ENCODE data around the gene ERC1.
"Not testable (repeated sequence)": the region's sequence is repeated elsewhere in the genome, so short reads cannot be mapped to it uniquely, and the experiment has no call there.

The ERC1 gene

DNA sequence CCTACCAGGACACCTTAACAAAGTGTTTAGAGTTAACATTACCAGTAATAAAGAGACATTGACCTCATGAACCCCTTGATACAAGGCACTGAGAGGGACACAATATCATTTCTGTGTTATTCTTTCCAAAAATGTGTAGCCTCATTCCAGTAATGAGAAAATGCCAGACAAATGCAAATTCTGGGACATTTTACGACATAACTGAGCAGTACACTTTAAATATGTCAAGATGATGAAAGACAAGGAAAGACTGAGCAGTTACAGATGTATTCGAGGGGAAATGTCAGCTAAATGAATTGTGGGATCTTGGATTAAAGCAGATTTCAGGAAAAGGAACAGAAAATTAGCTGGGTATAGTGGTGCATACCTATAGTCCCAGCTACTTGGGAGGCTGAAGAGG is 255.6 kb downstream of the ERC1 start:
- no peak for DNase-seq

DNA sequence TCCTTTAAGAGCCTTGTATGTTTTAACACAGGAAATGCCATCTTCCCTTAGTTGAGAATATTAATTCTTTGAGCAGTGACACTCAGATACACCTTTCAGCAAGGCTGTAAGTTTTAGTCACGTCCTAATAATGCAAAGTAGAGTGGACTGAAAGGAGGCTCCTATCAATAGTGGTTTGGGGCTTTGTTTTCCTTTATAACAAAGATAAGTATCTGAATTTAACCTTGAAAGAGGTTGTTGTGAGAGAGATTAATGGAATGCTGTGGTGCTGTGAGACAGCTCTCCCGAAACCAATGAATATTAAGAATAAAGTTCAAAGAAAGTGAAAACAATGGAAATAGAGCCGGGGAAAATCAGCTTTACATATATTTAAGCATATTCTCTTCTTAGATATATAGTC is 259.6 kb downstream of the ERC1 start:
- no peak for DNase-seq

DNA sequence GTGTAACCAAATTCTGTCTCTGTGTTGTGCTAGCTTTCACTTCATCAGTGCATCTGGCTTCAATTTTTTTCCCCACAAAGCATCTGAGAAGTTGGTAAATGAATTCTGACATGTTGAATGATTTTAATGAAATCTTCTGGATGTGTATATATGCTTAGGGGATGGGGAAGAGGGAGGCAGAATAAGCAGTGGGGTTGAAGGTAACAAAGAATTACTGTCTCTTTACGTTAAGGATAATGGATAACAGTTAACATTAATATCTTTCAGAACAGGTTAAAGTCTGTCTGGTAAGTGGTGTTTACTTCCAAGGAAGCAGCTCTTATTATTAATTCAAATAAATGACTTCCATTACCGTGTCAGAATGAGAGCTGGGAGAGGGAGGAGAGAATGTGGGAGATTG is 261.7 kb downstream of the ERC1 start:
- DNase-seq = no peak

DNA sequence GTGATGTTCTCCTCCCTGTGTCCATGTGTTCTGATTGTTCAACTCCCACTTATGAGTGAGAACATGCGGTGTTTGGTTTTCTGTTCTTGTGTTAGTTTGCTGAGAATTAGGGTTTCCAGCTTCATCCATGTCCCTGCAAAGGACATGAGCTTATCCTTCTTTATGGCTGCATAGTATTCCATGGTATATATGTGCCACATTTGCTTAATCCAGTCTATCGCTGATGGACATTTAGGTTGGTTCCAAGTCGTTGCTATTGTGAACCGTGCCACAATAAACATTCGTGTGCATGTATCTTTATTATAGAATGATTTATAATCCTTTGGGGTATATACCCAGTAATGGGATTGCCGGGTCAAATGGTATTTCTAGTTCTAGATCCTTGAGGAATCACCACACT is 264.1 kb downstream of the ERC1 start:
- not testable (repeated sequence) for DNase-seq

DNA sequence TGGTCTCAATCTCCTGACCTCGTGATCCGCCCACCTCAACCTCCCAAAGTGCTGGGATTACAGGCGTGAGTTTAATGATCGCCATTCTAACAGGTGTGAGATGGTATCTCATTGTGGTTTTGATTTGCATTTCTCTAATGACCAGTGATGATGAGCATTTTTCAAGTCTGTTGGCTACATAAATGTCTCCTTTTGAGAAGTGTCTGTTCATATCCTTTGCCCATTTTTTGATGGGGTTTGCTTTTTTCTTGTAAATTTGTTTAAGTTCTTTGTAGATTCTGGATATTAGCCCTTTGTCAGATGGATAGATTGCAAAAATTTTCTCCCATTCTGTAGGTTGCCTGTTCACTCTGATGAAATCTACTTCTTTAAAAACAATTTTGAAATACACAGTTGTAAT is 264.8 kb downstream of the ERC1 start:
- not testable (repeated sequence) for DNase-seq

DNA sequence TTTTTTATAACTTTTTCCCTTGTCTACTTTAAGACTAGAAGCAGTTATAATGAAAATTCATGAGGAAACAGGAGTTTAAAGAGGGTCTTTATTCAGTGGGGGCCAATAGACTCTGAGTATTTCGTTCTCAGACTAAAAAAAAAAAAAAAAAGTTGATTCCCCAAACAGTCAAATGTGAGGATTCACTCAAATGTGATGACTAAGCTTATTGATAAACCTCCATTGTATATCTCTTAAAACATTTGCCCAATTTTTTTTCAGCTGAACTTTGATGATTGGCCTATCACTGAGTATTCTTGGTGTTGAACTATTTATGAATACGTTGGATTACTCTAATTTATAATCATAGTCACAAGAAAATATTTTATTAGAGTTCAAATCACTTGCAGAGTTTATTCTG is 265.3 kb downstream of the ERC1 start:
- DNase-seq = no peak

DNA sequence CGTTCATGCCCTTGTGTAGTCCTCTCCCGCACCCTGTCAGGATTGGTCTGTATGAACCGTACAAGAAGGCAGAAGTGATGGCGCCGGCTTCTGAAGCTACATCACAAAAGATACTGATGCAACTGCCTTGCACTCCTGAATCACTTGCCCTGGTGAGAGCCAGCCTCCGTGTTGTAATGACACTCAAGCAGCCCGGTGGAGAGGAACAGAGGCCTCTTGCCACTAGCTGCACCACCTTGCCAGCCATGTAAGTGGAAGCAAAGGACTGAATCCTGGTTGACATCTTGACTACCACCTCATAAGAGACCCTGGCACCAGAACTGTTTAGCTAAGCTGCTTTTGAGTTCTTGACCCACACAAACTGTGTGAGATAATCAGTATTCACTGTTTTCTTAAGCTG is 266.0 kb downstream of the ERC1 start:
- no peak for DNase-seq

DNA sequence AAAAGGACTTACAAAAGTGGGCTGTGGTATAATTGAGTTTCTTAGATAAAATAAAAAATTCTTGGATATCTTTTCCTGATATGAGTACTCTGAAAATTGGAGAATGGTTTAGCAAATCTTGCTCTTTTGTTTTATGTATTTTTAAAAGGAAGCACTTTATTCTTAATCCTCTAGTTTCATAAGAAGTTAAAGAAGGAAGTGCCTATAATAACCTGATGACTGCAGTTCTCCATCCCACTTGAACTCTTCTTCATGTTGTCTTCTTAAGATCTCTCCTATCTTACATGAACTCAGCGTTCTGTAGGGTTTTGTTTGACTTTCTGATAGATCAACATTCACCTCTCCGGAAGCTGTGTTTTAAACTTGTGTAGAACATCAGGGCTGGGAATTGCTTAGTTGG is 271.0 kb downstream of the ERC1 start:
- DNase-seq = peak; percentile 32 to 39

DNA sequence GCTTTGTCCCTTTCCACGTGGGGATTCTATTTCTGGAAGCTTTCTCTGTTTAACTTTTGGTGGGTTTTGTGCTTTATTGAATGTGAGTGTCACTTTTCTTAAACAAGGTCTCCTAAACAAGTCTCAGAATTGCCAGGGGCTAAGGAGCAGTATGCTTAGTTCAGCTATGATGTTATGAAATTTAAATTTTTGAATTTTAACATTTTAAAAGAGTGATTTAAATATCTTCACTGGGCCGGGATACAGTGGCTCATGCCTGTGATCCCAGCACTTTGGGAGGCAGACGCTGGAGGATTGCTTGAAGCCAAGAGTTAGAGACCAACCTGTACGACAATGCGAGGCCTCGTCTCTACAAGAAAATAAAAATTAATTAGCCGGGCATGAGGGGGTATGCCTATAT is 276.2 kb downstream of the ERC1 start:
- no peak for DNase-seq

DNA sequence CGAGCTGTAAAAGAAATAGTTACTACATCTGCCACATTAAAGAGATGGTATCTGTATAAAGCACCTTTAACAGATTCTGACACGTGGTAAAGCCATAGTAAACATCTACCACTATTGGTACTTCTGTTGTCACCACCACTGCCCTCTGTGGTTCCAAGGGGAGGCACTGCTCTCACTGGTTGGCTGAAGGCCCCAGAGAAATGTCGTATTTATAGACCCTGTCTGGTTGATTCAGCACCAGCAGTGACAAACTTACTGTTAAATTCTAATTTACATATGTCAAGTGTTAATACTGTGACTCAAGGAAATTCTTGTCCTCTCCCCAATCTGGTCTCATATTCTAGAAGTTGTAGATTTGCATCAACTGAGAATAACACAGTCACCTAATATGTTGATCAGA is 281.1 kb downstream of the ERC1 start:
- no peak for DNase-seq

DNA sequence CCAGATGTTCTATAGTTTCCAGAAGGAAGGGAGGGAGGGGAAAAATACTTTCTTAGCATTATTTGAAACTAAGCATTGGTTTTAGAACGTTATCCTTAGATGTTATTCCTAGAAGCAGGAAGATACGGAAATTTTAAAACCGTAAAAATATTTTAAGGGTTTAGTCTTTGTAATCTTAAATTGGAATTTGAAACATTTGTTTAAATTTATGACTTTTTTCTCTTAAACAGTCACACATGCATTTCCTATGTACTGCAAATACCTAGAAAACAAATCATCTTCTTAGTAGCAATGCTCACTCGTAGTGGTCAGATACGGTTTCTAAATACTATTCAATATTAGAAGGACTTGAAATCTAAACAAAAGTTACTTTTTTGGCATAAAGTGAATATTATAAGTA is 282.0 kb downstream of the ERC1 start:
- DNase-seq = no peak

DNA sequence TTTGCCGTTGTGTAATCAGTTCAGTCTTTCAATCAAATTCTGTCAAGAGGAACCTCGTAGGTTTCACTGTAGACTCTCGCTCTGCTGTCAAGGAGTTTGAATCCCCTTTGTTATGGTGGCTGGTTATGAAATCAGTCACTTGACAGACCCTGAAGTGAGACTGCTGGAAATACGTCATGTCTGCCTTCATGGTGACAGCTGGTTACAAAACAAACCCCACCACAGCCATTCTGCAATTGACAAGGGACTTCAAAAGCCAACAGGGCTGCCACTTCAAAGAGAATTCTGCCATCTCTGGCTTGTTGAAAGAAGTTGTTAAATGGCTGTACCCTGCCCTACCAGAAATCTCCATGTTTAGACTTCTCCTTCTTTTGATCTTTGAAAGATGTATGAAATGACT is 286.9 kb downstream of the ERC1 start:
- DNase-seq = peak; percentile 70 to 72

DNA sequence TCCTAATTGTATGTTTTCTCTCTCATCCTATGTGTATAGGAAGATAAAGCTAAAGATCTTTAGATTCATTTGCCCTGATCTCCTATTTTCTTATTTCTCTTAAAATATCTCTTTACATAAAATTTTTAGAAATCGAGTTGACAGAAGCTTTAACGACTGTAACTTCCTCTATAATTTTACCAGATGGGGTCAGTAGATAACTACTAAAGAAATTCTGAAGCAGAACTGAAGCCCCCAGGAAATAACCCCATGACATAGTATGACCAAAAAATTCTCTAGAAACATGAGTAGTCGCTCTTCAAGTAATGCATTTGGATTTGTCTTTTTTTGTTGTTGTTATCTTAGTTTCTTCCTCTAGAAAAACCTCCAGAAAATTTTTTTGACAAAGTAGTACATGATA is 288.0 kb downstream of the ERC1 start:
- DNase-seq = no peak

DNA sequence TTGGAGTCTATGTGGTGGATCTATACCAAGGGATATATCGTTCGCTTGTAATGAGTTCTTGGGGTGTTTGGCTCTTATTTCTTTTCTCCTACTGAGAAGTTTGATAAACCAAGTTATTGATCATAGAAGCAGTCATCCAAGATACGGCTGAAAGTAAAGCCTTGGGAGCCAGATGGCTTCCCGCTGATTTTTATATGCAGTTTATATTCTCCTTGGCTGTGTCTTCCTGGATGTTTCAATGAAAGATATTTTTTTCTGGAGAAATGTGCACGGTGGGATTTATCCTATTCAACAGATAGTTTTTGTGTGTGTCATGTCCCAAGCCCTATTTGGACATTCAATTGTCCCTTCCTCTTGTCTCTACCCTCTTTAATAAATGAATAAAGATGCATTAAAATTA is 289.0 kb downstream of the ERC1 start:
- DNase-seq = no peak

DNA sequence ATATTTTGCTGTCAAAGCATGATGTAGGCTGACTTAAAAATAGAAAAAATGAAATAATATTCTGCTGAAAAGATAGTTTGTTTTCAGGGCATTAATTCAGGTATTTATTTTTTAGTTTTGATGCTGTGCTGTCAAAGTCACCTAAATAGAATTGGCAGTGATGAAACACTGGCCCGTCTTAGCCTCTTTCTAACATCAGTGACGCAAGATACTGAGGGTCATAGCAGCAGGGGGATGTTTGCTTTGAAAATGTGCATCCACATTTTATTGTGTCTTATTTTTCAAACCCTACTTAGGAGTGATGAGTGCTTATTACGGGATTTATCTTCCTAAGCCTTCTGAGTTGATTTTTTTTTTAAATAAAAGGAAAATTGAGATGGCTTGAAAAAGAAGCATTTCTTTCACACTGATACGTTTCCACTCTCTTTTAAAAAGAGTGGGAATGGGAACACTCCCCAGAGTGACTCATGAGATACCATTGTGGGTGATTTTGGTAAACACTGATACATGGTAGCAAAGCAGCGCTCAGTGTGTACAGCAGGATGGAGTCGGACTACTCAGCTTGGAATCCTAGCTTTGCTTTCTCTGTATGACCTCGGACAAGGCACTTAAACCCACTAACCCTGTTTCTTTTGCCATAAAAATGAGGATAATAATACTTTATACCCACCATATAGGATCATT is 290.8 kb downstream of the ERC1 start:
- no peak for DNase-seq

DNA sequence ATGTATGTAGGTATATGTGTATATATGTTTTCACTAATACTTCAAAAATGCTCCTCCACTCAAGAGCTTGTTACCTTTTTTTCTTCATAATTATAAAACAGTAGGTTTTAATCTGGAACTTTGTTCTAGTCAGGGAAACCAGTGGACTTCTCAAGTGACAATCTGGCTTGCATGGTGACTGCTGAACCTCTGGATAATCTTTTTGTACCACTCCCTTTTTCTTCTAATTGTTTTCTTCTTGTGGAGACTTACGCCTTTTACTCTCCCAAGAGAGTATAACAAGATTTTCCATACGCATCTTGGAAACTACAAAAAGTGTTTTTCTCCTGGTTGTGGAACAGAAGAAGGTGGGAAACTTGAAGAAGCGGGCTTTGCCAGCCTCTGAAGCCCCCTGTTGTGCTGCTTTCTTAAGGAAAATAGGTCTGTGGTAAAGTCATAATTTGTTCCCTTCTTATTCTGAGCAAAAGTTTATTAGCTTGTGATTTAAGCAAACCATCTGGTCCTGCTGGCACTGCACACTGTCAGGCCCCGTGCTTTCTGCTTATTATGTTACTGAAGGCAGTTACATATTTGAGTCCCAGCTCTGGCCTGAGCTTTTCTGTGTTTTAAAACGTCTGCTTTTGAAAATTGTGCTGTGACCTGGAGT is 291.8 kb downstream of the ERC1 start:
- DNase-seq = no peak

DNA sequence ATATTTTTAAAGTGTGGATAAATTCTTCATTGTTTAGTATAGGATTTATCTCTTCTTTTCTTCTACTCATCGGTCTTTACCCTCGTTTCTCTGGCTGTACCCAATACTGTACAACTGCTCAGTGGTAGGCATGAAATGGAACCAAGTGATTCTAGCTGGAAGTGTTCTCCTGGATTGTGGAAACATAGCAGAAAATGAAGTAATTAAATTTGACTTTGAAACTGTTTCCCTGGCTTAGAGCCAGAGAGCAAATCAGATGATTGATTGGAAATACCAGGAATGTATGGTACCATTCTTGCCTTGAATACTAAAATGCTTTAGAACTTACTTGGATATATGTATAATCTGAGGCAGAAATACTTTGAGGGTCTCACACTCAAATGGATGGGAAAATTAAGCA is 292.3 kb downstream of the ERC1 start:
- no peak for DNase-seq

DNA sequence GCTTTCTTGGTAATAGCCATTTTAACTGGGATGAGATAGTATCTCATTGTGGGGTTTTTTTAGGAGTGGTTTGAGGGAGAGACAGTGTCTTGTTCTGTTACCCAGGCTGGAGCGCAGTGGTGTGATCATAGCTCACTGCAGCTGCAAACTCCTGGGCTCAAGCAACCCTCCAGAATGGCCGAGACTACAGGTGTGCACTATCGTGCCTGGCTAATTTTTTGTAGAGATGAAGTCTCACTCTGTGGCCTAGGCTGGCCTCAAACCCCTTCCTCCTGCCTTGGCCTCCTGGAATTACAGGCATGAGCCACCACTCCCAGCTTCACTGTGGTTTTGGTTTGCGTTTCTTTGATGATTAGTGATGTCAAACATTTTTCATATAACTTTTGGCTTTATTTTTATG is 293.6 kb downstream of the ERC1 start:
- DNase-seq = no peak

DNA sequence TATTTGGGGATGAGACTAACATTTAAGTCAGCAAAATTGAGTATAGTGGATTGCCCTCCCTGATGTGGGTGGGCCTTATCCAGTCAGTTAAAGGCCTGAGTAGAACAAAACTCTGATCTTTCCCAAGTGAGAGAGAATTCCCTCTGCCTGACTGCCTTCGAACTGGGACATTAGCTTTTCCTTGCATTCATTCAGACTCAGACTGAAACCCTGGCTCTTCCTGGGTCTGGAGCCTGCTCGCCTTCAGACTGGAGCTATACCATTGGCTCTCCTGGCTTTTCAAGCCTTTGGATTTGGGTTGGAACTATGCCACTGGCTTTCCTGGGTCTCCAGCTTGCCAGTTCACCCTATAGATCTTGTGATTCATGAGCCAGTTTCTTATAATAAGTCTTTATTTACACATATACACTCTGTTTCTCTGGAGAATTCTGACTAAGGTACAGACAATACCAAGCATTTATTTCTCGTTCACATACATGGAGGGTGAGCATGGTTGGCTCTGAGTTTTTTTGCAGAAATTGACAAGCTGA is 296.5 kb downstream of the ERC1 start:
- no peak for DNase-seq

DNA sequence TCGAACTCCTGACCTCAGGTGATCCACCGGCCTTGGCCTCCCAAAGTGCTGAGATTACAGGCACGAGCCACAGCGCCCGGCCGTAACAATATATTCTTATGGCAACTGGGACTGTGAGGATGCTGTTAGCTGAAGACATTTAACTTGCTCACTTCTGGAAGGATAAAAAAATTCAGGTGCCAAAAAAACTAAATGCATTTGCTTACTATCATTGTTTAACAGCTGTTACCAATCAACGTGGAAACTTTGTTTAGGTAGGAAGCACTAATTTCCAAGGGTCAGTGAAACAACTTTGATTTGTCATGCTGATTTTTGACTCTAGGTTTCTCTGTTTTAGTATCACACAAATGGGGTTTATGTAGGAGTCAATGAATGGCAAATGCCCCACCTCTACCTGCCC is 297.3 kb downstream of the ERC1 start:
- DNase-seq = no peak

DNA sequence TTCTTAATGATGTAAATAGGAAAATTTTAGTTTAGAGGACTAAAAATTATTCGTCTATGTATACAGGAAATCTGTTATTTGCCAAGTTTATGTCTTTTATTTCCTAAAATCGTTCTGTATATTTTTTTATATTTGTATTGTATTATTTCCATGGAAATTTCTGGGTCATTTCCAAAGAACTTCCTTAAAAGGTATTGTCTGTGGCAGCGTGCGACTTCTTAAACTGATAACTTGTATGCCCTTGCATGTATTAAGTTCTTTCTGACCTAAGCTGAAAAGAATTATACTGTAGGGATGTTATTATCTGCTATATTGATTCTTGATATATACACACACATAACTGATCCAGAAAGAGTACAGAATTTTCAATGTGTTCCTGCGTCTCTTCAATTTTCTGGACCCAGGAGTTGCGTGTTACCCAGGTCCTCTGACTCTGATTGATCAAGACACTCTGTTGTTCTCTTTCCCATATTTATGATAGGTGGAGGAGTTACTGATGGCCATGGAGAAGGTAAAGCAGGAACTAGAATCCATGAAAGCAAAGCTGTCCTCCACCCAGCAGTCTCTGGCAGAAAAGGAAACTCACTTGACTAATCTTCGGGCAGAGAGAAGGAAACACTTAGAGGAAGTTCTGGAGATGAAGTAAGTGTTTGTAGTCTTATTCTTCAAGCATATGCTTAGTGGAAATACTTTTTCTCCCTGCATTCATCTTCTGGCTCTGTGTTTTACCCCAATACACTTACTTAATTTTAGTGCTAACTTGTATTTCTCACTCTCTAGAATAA is 298.5 kb downstream of the ERC1 start:
- peak; percentile 60 to 77 for DNase-seq

DNA sequence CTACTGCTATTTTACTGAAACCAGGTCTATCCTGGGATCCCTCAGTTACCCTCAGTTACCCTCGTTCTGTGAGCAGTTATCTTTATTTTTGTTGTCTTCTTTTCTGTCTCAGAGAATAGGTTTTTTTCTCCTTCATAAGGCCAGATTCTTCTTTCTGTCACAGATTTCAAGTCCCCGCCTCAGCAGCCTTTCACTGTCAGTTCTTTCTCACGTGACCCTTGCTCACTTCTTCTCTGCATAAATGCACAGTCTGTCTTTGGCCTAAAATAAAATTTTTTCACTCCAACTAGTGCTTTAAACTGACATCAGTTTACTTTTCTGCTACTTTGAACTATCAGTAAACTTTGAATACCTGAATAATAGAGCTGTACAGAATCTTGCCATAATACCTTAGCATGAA is 299.7 kb downstream of the ERC1 start:
- DNase-seq = no peak

DNA sequence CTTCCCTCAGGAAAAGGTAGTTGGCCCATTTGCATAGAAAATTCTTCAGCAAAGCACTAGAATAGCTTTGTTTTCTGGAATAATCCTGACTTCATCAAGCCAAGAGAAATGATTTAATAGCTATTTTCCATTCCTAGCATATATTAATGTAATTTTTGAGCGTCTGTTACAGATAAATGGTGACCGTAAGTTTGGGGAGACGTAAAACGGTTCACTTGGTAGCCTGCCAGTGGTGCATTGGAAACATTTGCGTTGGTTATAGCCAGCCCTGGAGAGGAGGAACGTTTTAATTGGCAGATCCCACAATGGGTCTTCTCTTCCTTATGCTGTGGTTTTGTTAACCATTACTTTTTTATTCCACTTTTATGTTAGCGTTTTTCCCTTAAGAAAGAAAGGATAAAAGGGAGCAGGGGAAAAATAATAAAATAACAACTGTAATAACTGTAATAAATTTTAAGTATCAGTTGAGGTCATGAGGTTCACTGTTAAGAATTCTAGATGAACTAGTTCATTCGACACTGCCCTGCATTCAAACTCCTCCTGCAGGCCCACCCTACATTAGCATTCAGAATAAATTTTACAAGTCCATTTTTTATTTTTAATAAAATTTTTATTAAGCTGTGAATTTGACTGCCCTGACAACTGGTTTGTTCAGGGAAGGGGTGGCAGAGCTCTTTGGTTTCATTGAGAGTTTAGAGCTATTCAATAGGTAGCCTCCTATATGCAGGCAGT is 300.7 kb downstream of the ERC1 start:
- no peak for DNase-seq

Data from inflammatory macrophage (primary cell).